Measurements from ENCODE around the gene DPP7. TPM values are rescaled to one million over a fixed set of nuclear protein-coding genes. Genes with fewer than 3 reads are reported as not detected.
A peak's percentile ranks its signal among the peaks of the same experiment; 100 is the strongest.

Gene DPP7
- total RNA-seq, 1 donor from 2014 or later: 153 TPM

DNA sequence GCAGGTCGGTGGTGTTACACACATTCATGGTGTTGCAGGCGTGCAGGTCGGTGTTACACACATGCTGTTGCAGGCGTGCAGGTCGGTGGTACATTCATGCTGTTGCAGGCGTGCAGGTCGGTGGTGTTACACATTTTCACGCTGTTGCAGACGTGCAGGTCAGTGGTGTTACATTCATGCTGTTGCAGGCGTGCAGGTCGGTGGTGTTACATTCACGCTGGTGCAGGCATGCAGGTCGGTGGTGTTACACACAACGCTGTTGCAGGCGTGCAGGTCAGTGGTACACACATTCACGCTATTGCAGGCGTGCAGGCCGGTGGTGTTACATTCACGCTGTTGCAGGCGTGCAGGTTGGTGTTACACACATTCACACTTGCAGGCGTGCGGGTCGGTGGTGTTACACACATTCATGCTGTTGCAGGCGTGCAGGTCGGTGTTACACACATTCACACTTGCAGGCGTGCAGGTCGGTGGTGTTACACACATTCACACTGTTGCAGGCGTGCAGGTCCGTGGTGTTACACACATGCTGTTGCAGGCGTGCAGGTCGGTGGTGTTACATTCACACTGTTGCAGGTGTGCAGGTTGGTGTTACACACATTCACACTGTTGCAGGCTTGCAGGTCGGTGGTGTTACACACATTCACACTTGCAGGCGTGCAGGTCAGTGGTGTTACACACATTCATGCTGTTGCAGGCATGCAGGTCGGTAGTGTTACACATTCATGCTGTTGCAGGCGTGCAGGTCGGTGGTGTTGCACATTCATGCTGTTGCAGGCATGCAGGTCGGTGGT lies 11.1 kb downstream of the DPP7 start:
- DNase-seq: peak; percentile 33
- intact Hi-C loops (cut with DNase I): no loop called here
- no peak for ATAC-seq (ENCODE audit: poor library complexity)

DNA sequence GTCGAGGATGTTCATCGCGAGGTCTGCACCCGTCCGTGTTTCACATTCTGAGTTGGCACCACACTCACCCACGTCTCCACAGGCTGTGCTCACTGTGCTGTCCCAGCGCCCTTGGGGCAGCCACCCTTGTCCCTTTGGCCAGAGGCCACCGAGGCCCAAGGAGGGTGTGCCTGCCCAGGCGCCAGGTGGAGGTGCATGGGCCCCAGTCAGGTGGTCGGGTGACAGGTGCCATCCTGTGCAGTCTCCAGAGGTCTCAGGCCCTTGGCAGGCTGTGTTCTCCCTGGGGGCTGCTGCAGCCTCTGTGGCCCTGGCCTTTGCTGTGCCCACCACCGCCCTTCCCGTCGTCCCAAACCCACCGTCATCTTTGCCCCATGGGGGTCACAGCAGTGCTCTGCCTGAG lies 15.3 kb downstream of the DPP7 start:
- ATAC-seq (ENCODE audit: poor library complexity) (no peak), DNase-seq (peak; percentile 29)
- intact Hi-C loops (cut with DNase I): no loop called here

DNA sequence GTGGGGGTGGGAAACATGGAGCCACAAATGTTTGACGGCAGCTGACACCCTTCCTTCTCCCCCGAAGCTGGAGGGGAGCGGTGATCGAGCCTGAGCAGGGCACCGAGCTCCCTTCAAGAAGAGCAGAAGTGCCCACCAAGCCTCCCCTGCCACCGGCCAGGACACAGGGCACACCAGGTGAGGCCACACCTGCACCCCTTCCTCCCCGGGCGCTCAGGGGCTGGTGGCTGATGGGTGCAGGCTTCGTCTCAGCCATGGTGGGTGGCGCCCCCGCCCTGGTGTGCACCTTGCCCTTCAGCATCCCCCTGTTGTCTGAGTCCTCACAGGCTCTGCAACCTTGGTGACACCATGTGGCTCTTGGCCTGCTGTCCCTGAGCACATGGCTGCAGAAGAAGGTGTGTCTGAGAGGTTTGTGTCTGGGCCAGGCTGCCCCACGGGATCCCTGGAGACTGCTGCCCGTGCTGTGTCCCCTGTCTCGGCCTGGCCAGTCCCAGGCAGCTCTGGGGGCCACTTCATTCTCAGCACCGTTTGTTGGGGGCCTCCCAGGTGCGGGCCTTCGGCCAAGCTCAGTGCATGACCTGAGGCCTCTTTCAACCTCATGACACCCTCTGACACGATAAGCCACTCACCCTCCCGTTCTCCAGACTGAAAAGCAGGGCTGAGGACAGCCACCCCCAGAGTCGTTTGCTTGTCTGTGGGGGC lies 16.6 kb downstream of the DPP7 start:
- intact Hi-C loops (cut with DNase I): no loop called here
- ATAC-seq (ENCODE audit: poor library complexity) (no peak), DNase-seq (no peak)

DNA sequence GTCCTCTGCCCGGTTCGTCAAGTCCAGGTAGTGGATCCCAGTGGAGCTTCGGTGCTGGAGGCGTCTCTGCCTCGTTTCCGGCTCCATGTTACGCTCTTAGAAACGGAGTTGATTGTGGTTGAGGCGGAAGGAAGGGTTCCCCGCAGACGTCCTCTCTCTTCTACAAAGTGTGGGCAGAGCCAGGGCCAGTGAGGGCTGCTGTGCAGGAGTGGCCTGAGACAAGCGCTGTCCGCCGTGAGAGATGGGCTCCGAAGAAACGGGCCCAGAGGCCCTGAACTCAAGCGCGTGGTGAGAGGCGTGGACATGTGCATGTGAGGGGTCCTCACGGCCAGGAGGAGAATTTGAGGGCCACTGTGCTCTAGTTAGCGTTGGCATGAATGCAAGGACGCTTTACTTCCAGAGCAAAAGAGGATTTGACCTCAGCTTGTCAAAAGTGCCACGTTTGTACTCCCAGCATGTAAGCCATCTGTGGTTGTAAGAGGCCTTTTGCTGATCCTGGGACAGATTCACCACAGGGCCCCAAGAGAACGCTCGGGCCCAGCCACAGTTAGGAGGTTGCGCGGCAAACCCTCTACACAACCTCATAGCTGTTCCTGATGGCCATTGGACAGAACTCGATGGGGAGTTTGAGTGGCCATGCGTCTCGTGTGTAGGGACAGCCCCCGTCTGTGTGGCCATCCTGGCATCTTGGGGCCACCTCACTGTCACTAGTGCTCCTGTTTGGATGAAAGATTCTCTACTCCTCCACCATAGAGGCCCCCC lies 17.6 kb downstream of the DPP7 start:
- intact Hi-C loops (cut with DNase I): no loop called here
- no peak for ATAC-seq (ENCODE audit: poor library complexity)

DNA sequence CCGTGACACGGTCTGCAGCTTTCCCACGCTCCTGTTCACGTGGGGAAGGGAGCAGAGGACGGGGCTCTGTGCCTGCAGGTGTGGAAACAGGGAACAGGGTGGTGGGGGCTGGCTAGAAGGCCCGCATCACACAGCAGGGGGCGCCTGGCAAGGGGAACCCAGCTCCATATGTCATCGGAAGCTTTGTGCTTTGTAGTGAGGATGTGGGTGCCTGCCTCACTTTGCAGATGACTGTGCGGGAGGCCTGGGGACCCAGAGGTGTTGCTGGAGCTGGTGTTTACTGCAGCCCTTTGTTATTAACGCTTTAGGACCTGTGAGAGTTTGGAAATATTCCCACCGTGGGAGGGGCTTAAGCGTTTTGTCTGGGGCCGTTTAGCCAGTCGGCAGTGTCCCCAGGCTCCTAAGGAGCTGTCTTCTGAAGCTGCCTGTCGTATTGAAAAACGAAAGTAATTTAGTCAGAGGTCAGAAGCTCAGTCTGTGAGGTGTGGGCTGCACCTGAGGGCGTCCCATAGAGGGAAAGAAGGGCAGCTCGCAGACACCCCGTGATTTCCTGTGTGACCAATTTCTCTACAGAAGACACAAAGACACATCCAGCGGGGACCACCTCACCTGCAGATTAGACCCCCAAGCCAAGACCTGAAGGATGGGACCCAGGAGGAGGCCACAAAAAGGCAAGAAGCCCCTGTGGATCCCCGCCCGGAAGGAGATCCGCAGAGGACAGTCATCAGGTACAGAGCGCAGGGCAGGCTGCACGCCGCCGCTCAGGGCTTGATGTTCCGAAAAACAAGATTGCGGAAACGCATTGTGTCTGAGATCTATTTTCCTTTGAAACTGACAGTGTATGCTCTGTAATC lies 18.6 kb downstream of the DPP7 start:
- ATAC-seq (ENCODE audit: poor library complexity): no peak
- intact Hi-C loops (cut with DNase I): no loop called here

More for the DNA sequence above, 17.6 kb downstream of the DPP7 start:
- DNase-seq: no peak

DNA sequence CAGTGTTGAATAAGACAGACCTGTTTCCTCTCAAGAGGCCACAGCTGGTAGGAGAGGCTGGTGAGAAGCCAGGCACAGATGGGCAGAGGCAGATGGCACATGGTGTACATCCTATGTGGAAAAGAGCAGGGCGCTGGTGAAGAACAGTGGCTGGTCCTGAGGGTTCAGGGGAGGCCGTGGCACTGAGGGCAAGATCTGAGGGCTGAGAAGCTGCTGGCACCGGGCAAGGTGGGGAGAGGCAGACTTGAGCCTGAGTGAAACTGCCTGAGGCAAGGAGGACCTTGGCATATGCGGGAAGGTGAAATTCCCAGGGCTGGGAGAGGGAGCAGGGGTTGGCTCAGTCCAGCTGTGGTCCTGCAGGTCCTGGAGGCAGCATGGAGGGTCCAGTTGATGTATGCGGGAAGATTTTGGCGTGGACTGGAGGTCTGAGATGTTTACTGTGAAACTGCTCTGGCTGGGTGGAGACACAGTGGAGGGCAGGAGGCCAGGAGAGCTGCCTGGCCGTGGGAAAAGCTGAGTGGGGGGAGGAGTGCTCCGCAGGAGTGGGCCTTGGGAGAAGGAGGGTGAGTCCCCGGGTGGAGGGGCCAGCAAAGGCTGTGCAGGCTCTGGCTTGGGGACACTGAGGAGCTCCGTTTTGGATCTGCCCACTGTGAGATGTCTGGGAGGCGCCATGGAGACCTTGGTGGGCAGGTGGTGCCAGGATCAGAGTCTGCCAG lies 25.1 kb downstream of the DPP7 start:
- DNase-seq: no peak
- intact Hi-C loops (cut with DNase I): no loop called here
- no peak for ATAC-seq (ENCODE audit: poor library complexity)

More for the DNA sequence above, 18.6 kb downstream of the DPP7 start:
- DNase-seq: peak; percentile 43

DNA sequence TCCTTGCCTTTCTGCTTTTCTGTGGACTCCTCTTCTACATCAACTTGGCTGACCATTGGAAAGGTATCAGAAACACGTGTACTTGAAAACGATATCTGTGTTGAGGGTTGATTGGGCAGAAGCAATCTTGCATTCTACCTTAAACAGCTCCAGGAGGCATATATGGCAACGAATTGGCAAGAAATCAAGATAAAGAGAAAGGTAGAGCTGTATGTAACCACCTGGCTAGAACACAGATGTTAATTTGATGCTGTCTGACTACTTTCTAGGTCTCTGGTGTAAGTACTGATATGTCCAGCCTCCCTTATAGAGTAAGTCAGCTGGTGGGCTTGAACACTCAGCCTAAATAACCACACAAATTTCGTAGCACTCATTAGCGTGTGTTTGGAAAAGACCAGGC lies 26.4 kb downstream of the DPP7 start:
- intact Hi-C loops (cut with DNase I): no loop called here
- DNase-seq: no peak
- ATAC-seq (ENCODE audit: poor library complexity): no peak

DNA sequence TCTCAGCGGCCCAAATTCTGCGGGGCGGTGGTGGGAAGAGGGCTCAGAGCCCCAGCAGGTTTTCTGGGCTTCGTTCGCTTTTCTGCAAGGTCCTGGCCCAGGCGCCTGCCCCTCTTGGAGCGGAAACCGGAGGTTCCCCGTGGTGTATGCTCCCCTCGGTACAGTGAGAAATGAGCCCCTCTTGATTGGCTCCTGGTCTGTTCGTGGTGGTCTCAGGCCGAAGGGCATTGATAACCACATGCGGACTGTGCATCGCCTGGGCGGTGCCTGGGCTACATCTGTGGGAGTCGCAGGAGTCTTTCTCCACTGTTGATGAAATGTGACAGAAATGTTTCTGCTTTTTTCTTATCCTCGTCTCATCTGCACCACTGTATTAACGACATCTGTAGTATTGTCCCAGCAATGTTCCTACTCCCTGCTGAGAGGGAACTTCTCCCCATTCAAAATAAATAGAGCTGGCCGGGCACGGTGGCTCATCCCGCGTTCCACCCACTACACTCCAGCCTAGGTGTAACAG lies 27.1 kb downstream of the DPP7 start:
- no peak for DNase-seq
- ATAC-seq (ENCODE audit: poor library complexity): no peak
- intact Hi-C loops (cut with DNase I): no loop called here

DNA sequence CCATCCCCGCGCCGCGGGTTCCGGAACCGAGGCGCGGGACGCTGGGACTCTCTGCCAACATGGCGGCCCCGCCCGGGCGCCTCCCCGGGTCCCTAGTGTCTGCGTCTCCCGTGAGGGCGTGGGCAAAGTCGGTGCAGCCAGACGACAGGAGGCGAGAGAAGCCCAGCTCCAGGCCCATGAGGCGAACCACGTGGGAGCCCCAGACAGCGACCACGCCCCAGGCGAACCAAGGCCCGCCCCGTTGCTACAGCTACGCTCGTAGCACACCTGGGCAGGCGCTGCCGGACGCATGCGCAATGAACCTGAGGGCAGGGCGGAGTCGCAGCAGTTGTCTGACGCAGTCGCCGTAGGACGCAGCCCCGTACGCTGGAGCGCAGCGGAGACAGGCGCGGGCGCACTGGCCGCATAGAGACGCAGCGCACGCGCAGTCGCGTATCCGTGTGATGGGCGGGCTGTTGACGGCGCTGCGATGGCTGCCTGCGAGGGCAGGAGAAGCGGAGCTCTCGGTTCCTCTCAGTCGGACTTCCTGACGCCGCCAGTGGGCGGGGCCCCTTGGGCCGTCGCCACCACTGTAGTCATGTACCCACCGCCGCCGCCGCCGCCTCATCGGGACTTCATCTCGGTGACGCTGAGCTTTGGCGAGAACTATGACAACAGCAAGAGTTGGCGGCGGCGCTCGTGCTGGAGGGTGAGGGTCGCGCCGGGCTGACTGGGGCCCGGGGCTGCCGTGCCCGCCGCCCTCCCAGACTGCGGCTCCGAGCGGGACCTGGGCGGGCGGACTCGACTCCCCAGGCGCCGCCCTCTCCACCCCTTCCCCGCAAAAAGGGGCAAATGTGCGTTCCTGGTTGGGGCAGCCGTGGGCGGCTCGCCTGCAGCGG lies 27.8 kb downstream of the DPP7 start, which contains the start of gene MAN1B1:
TSS of gene MAN1B1 (plus strand) at position 455 of the 878 bp plus-strand sequence. CDS start at position 470, 15 bp downstream.
- DNase-seq: peak; percentile 100
- ATAC-seq (ENCODE audit: poor library complexity): peak; percentile 92
- intact Hi-C loops (cut with DNase I): no loop called here

DNA sequence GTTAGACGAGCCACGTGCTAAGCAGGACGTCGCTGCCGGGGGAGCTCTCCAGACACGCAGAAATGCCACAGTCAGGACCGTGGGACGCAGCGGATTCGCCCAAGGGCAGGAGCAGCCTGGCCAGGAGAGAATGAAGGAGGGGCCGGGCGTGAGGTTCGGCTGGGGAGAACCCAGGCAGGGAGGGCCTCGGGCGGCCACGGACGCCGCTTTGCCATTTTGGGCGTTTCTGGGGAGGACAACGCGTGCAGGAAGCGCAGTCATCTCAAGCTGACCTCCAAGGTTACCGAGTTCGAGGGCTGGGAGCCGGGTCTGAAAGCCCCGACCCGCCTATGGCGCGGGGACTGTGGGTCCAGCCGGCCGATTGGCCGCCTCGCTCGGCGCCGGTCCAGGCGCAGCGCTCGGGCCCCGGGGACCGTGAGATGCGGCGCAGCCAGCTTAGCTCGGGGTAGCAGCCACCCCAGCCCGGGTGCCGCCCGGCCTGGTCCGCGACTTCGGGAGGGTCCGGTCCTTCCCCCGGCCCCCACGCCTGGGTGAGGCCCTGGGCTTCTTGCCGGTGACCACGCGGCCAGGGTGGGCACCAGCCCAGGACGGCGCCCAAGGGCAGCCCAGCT lies 28.5 kb downstream of the DPP7 start:
- intact Hi-C loops (cut with DNase I): no loop called here
- ATAC-seq (ENCODE audit: poor library complexity) (peak; percentile 44), DNase-seq (peak; percentile 73)

DNA sequence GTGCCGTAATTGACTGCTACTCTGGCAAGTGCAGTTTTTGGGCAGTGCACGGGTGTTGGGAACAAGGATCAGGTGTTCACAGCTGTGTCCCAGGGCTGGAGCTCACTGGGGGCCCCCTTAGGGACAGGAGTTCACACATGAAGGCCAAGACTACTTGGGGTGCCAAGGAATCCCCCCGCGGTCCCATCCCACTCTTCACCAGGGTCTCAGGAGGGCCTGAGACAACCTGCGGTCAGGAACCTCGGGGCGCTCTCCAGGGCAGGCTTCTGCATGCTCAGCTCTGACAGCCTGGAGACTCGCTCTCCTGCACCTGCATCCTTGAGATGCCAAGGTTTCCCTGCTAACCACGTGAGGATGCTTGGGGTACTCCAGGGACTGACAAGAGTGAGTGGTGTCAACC lies 30.0 kb downstream of the DPP7 start:
- no peak for DNase-seq
- intact Hi-C loops (cut with DNase I): no loop called here
- no peak for ATAC-seq (ENCODE audit: poor library complexity)

DNA sequence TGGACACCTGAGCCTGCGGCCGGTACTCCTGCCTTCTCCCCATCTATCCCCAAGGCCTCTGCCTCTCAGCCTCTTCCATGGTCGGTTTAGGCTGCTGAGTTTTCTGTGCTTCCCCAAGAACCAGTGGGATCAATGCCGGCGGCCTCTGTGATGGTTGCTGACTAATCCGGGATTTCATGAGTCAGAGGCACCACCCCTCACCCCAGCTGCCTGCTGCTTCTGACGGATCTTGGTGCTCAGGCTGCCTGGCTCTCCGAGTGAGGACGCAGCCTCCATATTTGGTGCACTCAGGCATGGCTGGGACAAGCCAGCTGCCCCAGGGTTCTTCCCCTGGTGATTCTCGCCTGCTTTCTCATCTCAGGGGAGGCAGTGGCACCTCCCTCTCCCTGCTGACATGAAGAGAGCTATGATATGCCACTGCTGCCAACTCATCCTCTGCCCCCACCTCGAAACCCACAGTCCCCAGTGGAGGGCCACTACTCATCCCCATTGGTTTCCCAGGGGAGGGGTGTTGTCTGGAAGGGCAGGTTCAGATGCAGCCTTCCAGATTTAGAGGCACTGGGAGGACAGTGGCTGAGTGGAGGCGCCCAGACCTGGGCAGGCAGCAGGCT lies 31.0 kb downstream of the DPP7 start:
- peak; percentile 73 for DNase-seq
- intact Hi-C loops (cut with DNase I): no loop called here
- no peak for ATAC-seq (ENCODE audit: poor library complexity)

DNA sequence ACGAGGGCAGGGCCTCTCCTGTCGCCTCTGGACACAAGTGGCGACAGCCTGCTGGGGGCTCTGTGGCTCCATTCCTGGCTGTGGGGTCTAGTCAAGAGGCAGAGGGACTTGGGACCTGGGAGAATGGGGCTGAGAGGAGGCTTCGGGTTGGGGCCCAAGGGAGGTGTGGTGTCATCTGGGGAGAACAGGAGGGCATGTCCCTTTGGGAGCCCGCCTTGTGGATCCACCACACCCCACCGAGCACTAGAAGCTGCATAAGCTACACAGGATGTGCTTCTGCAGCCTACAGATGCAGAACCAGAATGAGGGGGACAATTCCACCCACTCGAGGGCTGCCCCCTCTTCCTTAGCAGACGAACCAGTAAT lies 31.6 kb downstream of the DPP7 start:
- DNase-seq (no peak), ATAC-seq (ENCODE audit: poor library complexity) (no peak)
- intact Hi-C loops (cut with DNase I): no loop called here

DNA sequence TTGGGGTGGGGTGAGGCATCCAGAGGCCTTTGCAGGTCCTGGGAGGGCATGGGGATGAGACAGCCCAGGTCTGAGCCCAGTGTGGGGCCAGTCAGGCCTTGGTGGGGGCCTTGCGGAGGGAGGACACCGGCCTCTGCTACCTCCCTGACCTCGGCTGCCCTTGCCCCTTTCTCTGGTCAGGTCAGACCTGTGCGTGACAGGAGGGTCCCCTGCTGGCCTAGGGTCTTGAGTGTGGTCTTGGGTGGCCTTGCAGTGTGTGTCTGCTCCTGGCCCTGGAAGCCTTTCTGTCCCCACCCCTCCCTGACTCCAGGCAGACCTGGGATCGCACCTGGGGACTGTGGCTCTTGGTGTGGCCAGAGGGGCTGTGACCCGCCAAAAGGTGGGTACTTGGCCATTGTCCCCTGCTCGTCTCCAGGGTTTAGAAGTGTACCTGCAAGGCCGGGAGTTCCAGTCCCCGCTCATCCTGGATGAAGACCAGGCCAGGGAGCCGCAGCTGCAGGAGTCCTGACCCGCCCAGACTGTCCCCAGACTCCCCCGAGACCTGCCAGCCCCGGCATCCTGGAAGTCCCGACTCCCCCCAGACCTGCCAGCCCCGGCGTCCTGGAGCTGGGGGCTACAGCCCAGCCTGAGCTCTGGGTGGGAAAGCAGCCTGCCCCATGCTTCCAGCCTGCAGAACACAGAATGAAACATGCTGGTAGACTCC lies 32.2 kb downstream of the DPP7 start:
- intact Hi-C loops (cut with DNase I): no loop called here
- DNase-seq: no peak
- no peak for ATAC-seq (ENCODE audit: poor library complexity)

DNA sequence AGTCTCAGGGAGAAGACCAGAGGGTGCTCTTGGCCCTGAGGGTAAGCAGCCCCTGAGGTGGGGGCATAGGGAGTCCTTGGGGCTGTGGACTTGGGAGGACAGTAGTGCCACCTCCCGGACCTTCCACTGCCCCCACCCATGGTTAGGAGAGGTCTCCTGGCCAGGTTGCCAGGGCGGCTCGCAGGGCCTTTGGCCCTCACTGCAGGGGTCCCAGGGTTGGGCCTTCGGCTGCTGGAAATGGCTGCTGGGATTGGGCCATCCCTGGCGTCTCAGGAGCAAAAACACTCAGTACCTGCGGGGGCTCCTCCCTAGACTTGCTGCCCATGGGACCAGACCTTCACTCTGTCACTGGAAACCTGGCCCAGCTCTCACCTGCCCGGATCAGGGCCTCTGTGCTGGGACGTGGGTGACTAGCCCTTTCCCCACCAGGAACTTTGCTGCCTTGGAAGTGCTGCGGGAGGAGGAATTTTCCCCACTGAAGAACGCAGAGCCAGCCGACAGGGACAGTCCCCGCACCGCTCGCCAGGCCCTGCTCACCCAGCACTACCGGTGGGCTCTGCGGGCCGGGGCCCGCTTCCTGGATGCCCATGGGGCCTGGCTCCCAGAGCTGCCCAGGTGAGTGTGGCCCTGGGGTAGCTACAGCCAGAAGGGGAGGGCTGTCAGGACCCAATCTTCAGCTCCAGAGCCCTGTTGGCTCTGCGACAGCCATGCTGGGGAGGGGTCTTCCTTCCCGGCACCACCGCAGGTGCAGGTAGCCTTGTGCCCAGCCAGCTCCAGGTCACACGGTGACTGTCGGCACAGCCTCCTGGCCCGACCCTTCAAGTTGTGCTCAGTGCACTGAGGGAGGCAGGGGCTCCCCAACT lies 34.0 kb downstream of the DPP7 start:
- intact Hi-C loops (cut with DNase I): no loop called here
- ATAC-seq (ENCODE audit: poor library complexity) (no peak), DNase-seq (no peak)

All from Right ventricle myocardium superior (tissue), 1 donor.